ENCODE data around the gene DLG2.

- TF ChIP-seq POLR2AphosphoS5 (IDR thresholded peaks at IDR 0.05; ENCODE audit: low read depth) (no peak), CTCF (IDR thresholded peaks at IDR 0.05; ENCODE audit: insufficient read depth, low read length) (no peak), REST (IDR thresholded peaks at IDR 0.05; ENCODE audit: insufficient replicate concordance, low read depth) (no peak), GABPA (IDR thresholded peaks at IDR 0.05; ENCODE audit: low read depth) (no peak)
Observed at GRCh38 chr11:84240847-84241246, 1386.3 kb downstream of the DLG2 start.
